ENCODE measurements around the gene CRLF1.

The CRLF1 gene

DNA sequence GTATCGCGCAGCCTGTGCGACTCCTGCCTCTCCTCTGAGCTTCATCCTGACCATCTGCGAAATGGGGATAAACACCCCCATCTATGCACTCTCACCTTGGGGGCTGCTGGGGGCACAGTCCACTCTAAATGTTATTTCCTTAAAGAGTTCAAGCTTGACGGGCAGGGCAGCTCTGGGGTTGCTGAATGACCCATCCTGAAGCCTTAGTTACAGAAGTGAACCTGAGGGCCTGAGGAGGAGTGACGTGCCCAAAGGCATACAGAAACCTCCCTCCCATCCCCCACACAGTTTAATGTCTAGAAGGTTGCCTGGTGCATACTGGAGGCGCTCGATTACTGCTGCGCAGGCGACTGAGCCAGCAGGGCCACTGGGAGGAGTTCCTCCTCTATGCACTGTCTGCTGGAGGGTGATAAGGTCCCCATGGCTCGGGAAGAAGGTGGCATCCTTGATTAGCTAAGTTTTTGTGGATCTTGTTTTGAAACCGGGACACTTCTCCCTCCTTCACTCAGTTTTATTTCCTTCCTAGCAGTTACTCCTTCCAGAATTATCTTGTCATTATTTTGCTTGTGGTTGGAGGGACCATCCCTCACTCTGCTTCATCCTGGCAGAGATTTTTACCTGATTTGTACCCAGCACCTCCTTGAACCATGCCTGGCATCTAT is 62.7 kb downstream of the CRLF1 start:
- DNase-seq, result peak; percentile 10

Measured in NCI-H748 treated with DMSO at 0.1 percent for 48 hours (cell line).